ENCODE data around the gene PDE3B.

GRCh38 chr11:14854057-14854456 lies 210.5 kb downstream of the PDE3B start:
- no peak for TF ChIP-seq POLR2A (IDR thresholded peaks at IDR 0.05)
- no peak for TF ChIP-seq CTCF (IDR thresholded peaks at IDR 0.05)
